CD4-positive, alpha-beta T cell treated with Interleukin-6 at 100 ng/mL for 8 hours (primary cell): Measurements from ENCODE around the gene KCNQ4.

Source experiments
- DNase-seq: peaks from one replicate; pipeline ENCODE4 v3.0.0-alpha.2; 2020; ENCODE audit warnings: mixed read lengths, low spot score

Gene KCNQ4

DNA sequence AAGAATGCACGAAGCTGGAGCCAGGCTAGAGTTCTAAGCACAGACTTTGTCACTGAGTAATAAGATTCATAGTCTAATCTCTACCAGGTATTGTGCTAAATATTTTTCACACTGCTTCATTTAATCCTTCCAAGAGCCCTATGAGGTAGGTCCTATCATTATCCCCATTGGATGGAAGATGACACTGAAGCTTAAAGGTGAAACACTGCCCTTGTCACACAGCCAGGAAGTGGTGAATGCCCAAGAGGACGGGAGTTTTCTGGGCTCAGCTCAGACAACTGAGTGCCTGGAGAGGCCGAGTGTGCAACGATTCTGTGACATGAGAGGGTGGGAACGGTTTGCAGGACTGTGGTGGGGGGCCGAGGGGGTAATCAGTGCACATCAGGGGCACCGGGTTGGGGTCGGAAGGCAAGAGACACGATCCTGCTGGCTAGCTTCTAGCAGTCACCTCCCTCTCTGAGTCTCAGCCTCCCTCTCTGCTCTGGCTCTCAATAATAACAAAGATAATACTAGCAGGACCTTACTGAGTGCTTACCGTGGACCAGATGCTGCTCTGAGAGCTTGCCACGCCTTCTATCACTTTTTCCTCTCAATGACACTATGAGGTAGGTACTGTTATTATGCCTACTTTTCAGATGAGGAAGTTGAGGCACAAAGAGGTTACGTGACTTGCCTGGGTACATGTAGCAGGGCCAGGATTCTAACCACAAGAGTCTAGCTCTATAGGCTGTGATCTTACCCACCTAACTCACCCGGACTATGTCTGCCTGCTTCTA is 12.4 kb downstream of the KCNQ4 start:
- no peak for DNase-seq

DNA sequence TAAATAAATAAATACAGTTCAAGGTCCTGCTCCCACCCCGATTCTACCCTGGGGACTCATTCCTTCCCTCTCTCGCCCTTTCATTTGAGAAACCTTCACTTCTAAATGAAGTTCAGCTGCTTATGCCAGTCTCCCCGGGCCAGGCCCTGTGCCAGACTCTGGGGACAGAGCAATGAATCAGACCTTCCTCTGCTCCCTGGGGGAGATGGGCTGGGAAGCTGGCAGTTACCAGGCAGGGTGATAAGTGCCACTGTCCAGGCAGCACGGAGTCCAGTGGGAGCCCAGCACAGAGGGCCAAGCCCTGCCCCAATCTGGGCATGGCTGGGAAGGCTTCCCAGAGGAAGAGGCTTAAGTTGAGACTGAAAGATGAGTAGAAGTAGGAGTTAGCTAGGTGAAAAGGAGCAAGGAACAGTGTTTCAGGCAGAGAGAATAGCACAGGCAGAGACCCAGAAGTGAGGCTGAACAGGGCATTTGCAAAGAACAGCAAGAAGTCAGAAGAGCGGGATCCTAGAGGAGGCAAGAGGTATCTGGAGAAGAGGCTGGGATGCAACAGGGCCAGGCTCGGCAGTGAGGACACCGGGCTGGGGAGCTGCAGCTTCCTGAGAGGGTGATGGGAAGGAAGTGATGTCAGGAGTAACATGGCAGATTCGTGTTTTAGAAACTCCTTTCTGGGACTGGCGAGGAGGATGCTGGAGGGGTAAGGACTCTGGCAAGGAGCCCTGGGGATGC is 13.5 kb downstream of the KCNQ4 start:
- no peak for DNase-seq

DNA sequence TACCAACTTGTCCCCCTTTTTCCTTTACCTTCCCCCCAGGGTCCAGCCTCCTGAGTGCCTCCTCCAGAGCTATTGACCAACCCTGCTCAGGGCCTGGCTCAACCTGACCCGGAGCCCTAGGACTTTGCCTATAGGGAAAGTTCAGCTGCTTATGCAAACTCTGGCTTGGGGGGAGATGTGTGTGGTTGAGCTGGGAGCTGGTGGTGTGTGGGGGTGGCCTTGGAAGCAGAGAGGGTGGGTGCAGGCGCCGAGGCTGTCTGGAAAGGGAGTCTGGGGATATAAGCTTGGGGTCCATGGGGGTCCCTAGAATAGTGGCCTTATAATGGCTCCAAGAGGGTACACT is 14.1 kb downstream of the KCNQ4 start:
- no peak for DNase-seq

DNA sequence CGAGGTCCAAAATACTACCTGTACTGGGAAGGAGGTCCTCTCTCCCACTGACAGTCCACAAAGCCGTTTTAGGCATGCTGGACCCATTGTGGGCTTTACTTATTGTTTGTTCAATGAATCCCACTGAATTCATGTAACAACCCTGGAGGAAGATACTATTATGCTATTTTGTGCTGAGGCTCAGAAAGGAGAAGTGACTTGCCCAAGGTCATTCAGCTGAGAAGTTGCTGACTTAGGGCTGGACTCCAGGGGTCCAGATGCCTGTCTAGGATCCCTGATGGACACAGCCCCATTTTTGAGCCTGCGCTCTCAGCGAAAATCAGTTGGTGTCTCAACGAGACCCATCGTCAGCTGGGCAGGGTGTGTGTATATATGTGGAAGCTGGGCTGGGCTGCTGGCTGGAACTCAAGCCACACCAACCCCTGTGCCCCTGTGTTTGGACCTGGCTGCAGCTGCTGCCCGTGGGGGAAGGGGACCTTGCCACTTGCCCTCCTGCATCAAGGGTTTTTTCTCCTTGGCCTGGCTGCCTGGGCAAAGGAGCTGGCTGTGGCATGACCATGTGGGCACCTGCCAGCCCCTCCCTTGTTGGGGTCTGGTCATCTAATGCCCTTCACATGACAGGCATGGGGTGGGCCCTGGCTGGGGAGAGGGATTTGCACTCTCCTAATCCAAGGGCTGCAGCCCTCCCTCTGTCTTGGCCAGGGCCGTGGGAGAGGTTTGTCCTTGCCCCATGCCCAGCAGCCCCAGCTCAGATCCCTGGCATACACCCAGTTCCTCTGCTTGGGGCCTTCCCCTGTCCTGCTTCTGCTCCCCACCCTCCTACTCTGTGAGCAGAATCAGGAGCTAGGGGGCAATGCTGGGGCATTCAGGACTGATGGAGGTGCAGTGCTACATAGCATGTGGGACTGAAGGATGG is 15.0 kb downstream of the KCNQ4 start:
- DNase-seq, result no peak

DNA sequence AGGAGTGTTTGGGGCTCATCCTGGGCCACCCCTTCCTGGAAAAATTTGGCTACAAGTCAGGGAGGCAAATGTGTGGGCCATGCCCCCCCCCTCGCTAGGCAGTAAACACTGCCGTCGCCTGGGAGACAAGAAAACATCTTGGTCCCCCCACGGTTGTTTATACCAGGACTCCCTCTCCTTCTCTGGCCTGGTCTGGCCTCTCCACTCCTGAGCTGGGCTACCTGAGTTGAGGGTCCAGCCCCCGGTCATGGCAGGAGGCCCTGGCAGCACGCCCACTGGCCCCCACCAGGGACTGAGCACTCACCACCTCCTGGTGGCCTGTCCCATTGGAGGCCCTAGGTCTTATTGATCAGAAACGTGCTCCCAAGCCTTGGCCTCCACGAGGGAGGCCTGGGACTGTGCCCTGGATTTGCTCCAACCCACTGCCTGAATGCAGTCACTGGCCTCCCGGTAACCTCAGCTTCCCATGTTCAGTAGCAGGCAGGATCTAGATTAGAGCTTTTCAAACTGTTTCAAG is 15.8 kb downstream of the KCNQ4 start:
- no peak for DNase-seq

DNA sequence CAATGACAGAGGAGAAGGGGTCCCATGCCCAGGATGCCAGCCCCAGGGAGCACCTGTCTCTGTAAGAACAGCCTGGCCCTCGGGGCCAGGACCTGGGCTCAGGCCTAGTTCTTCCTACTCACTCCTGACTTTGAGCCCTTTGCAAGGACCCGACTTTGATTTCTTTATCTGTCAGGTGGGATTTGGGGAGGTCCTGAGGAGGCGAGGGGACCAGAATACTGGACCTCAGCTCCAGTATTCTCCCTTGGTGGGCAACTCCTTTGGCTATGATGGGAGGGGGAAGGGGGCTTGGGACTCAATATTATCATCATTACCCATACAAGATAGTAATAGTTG is 18.1 kb downstream of the KCNQ4 start:
- no peak for DNase-seq

DNA sequence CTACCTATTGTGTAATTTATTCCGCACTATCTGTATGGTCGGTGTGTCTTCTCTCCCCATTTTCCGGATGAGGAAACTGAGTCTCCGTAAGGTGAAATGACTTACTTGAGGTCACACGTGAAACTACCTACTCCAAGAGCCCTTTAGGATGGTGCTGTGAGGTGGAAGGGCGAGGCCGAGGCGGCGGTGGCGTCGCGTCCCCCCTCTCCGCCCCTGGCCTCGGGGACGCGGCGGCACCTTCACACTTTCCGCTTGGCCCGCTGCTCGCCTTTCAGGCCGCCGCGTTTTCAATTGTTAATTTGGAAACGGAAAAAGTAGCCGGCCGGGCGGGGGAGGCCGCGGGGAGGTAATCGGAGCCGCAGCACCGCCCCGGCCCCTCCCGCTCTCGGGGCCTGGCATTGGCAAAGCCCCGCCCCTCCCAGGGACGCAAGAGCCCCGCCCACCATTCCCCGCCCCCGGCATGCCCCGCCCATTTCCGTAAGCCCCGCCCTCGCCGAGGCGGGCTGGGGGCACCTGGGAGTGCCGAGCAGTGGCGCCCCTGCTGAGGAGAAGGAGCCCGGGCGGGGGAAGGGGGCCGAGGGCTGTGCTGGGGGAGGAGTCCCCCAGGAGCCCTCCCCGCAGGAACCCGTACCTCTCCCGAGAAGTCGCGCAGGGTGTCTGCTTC is 18.6 kb downstream of the KCNQ4 start:
- DNase-seq, result peak; percentile 89

DNA sequence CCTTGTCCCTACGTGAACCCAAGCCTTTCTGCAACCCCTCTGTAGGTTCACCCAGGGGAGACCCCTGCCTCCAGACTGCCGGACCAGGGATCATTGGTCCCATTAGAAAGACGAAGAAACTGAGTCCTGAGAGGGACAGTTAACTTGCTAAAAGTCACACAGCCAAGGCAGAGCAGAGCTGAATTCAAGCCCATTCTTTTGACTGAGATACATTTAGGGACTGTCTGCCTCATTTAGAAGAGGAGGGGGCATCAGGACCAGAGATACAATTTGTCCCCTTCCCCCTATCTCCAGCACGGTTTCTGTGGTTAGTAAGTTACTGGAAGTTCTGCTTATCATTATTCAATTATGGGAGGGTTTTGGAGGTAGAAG is 19.1 kb downstream of the KCNQ4 start:
- no peak for DNase-seq

DNA sequence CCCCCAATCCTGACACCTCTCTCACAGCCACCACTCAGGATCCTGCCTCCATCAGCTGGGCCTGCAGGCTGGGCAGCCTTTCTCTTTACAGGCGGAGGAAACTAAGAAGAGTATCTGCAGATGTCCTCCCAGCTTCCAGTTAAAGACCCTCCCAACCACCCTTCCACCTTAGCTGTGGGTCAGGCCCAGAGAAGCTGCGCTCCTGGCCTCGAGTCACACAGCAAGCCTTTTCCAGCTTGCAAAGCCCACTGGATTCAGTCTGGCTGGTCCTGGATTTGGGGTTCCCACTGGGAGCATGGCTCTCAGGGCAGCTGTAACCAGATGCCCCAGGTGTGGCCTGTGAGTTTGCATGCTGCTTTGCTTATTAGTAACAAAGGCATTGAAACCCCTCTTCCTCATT is 19.9 kb downstream of the KCNQ4 start:
- no peak for DNase-seq

DNA sequence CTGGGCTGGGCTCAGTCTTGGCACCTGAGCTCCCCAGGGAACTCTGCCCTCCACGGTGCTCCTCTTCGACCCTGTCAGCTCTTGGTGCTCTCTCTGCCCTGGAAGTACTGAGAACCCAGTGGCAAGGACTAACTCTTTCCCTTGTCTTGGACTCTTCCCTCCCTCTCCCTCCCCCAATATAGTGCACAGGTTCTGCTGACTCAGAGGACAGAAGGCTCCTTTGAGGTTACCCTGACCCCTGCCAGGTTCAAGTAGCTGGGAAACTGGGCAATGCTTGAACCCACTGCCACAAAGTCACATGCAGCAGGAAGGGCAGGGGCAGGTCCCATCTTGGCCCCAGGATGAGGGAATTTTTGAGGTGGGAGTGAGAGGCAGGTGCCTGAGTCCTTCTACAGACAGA is 20.3 kb downstream of the KCNQ4 start:
- no peak for DNase-seq

DNA sequence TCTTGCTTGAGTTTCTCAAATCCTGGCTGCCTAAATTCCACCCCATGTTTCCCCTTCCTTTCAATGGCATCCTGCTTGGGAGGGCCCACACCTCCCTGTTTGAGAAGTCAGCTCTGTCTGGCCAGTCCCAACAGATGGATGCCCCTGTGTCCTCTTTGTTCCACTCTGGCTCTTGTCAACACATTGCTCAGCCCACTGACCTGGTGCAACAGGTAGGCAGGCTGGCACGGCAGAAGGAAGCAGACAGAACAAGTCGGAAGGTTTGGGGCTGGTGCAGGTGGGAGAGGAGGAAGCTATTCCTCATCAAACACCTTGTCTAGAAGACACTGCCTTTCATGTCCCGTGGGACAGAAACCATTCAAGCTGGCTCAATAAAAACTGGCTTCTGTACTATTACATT is 22.7 kb downstream of the KCNQ4 start:
- no peak for DNase-seq

DNA sequence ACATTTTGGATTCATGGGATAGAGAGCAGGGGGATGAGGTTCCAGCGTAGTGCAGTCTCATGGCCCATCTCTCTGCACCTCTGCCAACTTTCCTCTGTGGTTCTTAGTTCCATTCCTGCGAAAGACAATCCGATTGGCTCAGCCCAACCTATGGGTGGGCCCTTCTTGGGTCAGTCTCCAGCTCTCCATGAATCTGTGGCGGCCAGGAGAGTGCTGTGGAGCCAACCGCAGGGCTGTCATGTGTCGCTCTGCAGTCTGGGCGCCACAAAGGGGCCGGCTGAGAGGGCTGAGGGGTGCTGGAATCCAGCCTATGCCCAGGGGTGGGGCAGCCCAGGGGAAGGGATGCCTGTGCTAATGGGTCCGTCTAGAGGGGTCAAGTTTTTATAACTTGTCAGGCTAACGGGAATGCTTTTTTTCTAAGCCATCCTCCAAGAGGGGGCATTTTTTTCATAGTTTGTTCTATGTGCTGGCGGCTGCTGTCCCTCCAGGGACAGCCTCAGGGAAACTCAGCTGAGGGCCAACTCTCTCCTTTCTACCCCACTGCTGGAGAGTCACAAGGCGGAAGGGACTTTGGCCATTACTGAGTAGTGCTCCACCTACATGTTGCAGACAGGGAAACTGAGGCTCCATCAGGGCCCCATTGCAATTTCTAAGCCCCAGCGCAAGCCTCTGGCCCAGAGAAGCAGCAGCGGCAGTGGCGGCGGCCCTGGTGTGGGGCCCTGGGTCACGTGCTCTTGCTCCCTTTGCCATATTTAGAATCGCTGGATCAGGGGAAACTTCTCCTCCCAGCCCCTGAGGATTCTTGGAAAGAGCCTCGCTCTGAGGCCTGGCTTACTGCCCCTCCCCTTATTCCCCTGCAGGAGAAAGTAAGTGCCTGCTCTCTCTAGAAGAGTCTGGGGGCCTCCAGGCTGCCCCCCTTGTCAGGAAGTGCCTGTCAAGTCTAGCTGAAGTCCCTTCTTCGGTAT is 23.4 kb downstream of the KCNQ4 start:
- DNase-seq, result no peak

DNA sequence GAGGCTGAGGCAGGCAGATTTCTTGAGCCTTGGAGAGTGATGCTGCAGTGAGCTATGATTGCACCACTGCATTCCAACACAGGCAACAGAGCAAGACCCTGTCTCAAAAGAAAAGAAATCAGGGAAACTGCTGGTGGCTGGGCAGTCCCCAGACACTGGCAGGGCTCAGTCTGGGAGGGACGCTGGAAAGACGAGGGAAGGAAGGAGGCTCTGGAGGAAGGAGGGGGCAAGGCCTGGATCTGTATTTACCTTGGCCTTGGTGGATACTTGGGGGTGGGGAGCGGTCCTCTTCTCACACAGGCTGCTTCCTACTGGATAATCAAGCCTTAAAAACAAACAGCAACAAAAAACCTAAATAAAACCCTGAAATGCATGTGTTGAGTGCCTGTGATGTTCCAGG is 24.4 kb downstream of the KCNQ4 start:
- DNase-seq, result no peak

DNA sequence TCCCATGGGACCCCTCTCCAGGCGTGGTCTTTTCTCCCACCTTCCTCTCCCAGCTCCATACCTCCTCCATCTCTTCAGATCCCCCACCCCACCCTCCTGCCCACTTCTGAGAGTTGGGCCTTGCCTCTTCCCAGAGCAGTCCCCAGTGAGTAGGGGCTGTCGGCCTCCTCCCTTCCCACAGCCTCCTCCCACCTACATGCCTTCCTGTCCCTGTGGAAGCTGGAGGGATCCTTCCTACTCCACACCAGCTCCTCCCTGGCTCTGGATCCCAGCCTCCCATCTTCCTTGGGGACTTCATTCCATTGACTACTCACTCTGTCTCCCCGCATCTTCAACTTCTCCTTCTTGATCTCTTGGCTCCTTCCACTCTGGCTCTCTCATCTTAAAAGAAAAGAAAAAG is 24.9 kb downstream of the KCNQ4 start:
- DNase-seq, result no peak

DNA sequence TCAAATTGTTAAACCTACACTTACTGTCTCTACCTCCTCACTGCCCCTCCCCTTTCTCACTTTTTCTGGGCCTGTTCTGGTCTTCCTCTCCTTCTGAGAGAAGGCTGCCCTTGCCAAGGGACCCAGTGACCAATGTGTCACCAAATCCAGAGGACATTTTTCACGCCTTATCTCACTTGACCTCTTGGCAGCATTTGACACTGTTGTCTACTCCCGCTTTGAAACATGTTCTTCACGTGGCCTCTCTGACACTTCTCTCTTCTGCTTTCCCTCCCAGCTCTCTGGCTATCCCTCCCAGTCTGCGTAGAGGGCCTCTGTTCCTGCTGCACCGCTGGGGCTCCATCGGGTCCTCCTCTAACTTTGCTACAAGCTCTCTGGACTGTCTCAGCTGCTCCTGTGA is 25.3 kb downstream of the KCNQ4 start:
- DNase-seq, result no peak

DNA sequence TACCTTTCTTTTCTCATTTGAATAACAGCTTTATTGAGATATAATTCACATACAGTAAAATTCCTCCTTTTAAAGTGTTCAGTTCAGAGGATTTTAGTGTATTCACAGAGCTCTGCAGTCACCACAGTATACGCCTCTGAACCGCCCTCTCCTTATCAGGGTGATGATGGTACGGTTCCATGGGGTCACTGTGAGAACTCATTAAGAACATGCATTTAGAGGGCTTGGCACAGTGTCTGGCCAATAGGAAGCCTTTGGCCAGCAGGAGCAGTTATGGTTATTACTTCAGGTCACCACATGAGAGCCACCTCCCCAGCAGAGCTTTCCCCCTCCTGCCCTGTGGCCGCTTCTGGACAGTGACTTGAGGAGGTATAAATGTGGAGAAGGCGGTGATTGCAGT is 27.3 kb downstream of the KCNQ4 start:
- DNase-seq, result no peak

DNA sequence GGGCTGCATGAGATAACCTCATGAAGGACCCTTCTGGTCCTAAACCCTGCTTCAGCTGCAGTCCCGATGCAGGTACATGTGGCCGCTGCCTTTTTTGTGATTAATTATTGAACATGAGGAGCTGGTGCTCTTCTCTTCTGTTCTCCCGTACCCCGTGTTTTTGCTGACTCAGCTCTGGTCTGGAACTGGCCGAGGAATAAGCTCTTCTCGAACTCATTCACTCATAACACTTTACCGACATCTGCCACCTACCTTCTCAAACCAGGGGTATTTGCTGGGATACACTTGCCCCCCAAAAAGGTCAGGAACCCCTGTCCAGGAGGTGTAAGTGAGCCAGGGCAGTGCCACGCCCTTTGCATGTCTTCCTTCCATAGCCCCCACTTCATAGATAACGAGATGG is 31.8 kb downstream of the KCNQ4 start:
- no peak for DNase-seq

DNA sequence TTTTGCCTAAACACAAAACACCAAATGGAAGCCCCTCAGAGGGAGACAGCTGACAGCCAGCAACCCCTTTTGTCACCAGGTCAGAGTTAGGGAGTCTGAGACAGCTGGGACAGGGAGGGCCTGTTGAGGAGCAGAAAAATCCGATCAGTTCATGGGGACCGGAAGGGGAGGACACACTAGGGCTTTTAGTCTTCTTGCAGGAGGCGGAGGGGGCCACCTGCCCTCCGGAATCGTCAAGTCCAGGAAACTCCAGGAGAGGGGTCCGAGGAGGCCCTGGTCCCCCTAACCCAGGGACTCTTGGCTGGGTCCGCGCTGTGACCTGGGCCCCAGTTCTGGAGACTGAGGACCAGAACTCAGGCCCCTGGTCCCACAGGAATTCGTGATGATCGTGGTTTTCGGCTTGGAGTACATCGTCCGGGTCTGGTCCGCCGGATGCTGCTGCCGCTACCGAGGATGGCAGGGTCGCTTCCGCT is 34.2 kb downstream of the KCNQ4 start:
- DNase-seq, result no peak

DNA sequence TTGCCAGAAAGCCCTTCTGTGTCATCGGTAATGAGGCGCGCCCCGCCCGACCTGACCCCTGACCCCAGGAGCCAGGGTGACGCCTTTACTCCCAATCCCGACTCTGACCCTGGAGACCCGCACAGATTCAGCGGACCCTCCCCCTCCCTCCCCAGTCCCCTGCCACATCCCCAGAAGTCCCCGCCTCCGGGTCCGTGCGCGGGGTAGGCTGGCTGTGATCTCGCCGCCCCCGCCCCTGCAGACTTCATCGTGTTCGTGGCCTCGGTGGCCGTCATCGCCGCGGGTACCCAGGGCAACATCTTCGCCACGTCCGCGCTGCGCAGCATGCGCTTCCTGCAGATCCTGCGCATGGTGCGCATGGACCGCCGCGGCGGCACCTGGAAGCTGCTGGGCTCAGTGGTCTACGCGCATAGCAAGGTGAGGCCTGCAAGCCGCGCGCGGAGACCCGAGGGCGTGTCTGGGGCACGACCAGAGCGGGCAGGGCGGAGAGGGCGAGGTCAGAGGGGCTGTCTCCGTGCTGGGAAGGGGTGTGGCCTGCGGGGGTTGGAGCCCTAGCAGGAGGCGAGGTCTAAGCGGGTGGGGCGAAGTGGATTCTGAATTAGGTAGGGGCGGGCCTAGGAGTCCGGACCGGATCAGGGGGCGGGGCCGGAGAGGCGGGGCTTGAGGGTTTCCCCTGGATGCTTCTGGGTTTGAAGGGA is 34.8 kb downstream of the KCNQ4 start:
- peak; percentile 91 for DNase-seq

DNA sequence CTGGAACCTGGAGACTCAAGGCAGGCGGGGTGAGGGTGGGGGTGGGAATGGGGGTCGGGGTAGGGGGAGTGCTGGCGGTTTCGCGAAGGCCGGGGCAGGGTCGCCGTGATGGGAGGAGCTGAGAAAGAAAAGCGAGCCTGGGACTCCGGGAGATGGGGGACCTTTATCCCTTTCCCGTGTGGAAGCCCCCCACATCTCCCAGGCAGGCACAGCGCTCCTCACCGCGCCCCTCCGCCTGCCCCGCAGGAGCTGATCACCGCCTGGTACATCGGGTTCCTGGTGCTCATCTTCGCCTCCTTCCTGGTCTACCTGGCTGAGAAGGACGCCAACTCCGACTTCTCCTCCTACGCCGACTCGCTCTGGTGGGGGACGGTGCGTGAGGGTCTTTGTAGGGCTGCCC is 35.5 kb downstream of the KCNQ4 start:
- no peak for DNase-seq
